AG20443 (cell line): Measurements from ENCODE around the gene NKX6-2.
"Not testable (repeated sequence)": the region's sequence is repeated elsewhere in the genome, so short reads cannot be mapped to it uniquely, and the experiment has no call there.

Experiments used
- DNase-seq: peaks from one replicate; pipeline ENCODE4 v3.0.0; 2012; ENCODE audit warnings: low spot score, mixed read lengths

The NKX6-2 gene

DNA sequence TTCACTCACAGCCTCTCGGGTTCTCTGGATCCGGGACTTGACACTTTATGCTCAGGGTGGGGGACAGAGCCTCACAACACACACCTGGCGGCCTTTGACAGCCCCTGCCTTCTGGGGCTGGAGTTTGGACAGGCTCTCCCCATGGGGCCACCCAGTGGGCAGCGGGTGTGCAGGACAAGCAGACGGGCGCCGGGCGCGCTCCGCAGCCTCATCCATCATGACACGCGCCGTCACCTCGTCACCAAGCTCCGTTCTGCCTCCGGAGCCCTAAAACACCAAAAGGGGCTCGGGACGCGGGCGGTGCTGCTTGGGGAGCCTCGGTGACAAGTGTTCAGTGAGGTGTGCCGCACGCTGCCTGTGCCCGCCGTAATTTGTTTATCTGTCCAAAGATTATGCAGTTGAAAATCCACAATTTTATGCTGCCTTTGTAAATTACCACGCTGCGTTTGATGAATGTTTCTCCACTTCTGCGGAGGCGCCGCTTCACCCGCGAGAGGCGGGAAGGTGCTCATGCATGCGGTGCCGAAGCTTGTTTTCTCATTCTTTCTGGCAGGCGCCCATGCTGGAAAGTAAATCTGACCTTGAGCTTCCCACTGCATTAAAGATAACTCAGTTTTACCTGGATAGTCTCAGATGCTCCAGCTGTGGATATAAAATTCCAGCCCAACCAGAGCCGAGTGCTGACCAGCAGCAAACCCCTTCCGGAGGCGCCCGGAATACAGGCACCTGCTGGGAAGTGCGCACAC, 6.2 kb downstream of the NKX6-2 start:
- DNase-seq, result no peak

DNA sequence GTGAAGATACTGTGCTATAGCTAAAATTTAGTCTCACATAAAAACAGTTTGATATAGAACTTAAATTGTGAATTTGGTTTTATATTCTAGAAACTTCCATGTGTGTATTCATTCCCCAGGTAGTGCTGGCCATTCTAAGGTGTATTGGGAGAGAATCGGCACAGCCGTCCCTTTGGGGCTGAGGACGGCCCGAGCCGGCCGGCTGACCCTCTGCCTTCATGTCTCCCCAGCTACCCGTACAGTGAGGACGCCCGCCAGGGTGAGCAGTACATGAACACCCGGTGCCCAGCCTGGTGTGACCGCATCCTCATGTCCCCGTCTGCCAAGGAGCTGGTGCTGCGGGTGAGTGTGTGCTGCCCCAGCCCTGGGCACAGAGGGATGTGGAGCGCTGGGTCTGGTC, 8.5 kb downstream of the NKX6-2 start:
- no peak for DNase-seq

DNA sequence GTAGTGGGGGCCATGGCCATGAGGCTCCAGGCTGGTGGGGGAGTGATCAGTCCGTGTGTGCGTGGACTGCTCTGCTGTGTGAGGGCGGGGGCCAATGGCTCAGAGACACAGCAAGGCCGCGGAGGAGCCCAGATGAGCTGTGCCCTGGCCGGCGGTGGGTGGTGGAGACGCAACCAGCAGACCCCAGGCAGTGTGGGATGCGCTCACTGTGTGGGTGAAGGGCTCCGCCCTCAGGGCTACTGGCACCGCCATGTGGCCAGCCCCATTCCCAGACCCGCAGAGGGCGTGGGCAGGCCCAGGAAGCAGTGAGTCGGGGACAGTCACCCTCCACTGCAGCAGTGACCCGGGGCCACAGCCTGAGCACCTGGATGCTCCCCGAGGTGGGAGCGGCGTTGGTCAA, 9.1 kb downstream of the NKX6-2 start:
- DNase-seq, result no peak

GRCh38 chr10:132776186-132776585, 9.8 kb downstream of the NKX6-2 start:
- DNase-seq, result no peak

DNA sequence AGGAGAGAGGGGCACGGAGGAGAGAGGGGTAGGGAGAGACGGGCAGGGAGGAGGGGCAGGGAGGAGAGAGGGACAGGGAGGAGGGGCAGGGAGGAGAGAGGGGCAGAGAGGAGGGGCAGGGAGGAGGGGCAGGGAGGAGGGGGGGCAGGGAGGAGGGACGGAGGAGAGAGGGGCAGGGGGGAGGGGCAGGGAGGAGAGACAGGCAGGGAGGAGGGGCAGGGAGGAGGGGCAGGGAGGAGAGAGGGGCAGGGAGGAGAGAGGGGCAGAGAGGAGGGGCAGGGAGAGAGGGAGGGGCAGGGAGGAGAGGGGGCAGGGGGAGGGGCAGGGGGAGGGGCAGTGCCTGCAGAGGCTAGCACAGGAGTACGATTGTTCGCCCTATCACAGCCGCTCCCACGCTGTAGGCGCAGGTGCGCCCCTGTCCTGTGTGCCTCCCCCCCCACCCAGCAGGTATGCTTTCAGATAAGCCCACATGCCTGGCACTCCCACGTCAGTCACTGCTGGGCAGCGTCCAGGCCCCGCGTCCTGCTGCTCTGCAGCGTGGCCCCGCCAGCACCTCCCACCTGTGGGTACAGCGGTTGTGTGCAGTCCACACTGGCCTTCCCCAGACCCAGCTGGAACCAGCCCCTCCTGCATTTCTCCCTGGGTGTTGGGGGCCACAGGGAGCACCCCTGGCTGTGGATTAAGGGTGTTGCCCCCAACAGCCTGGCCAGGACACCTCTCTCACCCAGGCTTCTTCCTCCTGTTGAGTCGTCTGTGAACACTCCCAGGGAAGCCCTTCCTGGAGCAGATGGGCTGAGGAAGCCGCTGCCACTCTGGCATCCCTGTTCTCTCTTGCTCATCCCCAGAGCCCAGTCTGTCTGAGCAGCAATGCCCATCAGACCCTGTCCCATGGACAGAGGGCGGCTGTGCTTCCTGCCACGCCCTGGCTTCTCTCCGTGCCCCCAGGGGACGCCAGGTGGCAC, 10.8 kb downstream of the NKX6-2 start:
- DNase-seq, result no peak

GRCh38 chr10:132774181-132774901, 11.6 kb downstream of the NKX6-2 start:
- DNase-seq, result no peak

- not testable (repeated sequence) for DNase-seq
These were observed 13.1 kb downstream of the NKX6-2 start for GRCh38 chr10:132772816-132773215.

GRCh38 chr10:132770061-132771021, 15.6 kb downstream of the NKX6-2 start:
- no peak for DNase-seq

DNA sequence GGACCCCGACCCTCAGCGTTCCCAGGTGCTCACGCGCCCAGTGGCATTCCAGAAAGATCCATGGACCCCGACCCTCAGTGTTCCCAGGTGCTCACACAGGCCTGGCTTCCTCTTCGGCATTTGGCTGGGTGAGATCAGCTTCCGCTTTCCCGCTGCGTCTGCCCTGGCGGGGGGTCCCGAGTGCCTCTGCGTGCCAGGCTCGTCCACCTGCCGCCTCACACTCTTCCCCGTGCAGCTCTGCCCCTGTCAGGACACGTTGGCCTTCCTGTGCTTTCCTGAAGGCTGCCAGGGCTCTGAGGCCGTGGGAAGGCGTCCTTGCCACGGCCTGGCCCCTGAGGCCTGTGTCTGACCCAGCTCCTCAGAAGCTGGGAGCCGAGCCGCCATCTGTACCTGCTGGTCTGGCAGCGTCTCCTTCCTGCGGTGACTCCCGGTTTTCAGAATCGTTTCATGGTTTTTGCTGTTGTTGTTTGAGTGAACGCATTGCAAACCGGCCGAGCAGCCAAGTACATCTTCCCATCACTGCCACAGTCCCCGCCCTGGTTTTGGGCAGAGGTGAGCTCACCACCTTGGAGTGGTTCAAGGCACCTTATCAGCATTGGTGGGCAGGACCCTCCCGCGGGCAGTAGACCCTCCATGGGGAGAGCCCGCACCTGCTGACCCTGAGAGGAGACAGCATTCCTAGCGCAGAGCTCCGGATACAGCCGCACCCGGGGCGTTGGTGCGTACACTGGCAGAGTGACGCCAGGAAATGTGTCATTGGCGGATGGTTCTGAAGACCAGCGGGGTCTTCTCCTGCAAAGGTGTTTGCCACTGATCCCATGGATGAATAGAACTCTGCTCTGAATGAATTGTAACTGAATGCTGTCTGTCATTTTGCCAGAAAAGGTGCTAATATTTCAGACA, 17.4 kb downstream of the NKX6-2 start:
- DNase-seq, result no peak

DNA sequence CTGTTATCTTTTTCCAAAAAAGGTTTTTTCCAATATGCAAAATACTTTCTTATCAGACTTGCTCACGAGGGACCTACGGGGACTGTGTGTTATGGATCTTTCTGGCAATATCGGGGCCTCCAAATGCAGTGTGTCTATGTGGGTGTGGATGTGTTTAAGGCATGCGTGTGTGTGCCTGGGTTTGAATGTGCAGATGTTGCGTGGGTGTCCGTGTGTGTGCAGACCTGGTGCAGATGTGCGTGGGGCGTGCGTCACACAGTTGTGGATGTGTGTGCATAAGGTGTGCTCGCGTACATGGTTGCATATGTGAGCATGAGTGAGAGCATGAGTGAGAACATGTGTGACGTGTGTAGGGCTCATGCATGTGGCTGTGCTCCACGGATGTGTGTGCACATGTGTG, 19.7 kb downstream of the NKX6-2 start:
- no peak for DNase-seq

GRCh38 chr10:132765435-132765834, 20.5 kb downstream of the NKX6-2 start:
- DNase-seq, result no peak

DNA sequence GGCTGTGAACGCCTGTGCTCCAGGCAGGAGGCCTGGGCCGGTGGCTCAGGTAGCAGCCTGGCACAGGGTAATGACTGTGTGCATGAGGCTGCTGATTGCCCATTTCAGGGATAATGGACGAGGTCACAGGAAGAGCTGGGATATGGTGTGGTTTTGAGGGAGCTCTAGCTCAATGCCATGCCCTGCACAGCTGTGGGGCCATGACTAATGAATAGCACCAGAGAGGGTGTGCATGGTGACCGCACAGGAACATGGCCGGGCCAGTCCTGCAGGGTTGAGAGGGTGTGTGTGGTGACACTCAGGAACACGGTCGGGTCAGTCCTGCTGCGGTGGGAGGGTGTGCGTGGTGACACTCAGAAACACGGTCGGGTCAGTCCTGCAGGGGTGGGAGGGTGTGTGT, 21.8 kb downstream of the NKX6-2 start:
- no peak for DNase-seq

- no peak for DNase-seq
These were observed 22.4 kb downstream of the NKX6-2 start for GRCh38 chr10:132763545-132763944.

DNA sequence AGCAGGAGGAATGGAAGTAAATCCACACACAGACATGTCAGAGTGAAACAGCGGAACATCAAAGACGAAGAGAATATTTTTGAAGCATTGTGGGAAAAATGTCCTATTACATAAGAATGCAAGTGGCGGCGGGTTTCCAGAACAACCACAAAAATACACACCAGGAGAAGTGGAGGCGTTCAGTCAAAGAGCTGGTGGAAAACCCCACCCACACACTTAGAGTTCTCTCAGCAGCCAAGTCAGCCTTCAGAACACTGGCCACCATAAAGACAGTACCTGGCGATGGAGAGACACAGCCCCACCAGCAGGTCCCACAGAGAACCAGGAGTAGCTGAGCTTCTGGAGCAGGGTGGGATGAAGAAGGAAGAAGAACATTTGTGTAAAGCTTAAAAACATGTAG, 23.7 kb downstream of the NKX6-2 start:
- DNase-seq, result no peak

GRCh38 chr10:132761395-132762060, 24.4 kb downstream of the NKX6-2 start:
- no peak for DNase-seq

DNA sequence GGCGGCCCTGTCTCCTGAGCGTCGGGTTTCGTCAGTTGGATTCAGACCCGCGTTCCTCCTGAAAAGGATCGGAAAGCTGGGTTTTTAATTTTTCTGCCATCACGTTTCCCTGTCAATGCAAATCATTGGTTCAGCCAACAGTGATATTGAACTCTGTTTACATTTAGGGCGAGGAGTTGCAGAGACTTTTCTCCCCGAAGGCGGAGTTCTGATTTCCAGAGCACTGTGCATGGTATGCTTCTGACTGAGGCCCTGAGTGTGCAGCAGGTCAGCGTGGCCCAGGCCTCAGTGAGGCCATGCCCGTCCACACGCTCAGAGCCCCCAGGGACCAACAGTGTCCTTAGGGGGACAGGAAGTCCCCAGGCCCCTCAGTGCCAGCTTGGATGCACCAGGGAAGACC, 27.1 kb downstream of the NKX6-2 start:
- no peak for DNase-seq

DNA sequence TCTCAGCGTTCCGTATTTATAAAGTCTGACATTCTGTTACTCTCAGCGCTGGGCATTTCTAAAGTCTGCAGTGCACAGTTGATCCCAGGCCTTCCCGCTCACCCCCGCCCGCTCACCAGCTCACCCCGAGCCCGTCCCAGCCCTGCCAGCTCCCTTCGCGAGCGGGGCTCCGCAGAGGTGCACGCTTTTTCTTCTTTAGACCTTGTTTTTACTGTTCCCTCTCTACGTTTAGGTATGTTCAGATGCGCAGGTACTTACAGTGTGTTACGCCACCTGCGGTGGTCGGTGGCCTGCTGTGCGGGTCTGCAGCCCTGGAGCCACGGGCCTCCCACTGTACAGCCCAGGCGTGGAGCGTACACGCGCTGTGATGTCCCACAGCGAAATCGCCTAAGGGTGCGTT, 28.8 kb downstream of the NKX6-2 start:
- no peak for DNase-seq

- no peak for DNase-seq
These were observed 29.4 kb downstream of the NKX6-2 start for GRCh38 chr10:132756591-132756990.

- no peak for DNase-seq
These were observed 30.7 kb downstream of the NKX6-2 start for GRCh38 chr10:132755166-132755711.
